SU-DHL-6 (cell line): ENCODE measurements around the gene C20orf204.

Experiments used
- H2AFZ ChIP-seq: fragments of 200-600 bp; sonication (generic); 2 replicates; pipeline ENCODE4 v1.6.1; 2014; ENCODE audit warnings: low read depth, mild to moderate bottlenecking, moderate library complexity, mixed read lengths, antibody characterized with exemption, low read length; ENCODE audit not compliant: severe bottlenecking
- H3F3A ChIP-seq: fragments of 200-600 bp; shearing (Covaris generic); 2 replicates; pipeline ENCODE4 v1.6.0; 2016; ENCODE audit warnings: antibody characterized with exemption, mild to moderate bottlenecking; ENCODE audit not compliant: insufficient read depth
- H3K27ac ChIP-seq: fragments of 200-600 bp; sonication (generic); 2 replicates; pipeline ENCODE4 v1.5.1; 2016; ENCODE audit warnings: low read depth, mild to moderate bottlenecking, low read length, moderate library complexity, mixed read lengths
- H3K27me3 ChIP-seq: fragments of 200-600 bp; sonication (generic), shearing (Covaris generic); 2 replicates; pipeline ENCODE4 v1.6.0; 2014; ENCODE audit warnings: mild to moderate bottlenecking, low read length
- H3K36me3 ChIP-seq: fragments of 200-600 bp; sonication (generic); 2 replicates; pipeline ENCODE4 v1.6.1; 2014; ENCODE audit warnings: mild to moderate bottlenecking, low read length, mixed read lengths
- H3K4me2 ChIP-seq: fragments of 300-600, 200-600 bp; shearing (Covaris generic), sonication (generic); 2 replicates; pipeline ENCODE4 v1.6.0; 2014; ENCODE audit warnings: low read length, low read depth, mild to moderate bottlenecking; ENCODE audit not compliant: poor library complexity, severe bottlenecking
- H3K4me3 ChIP-seq: fragments of 200-600 bp; sonication (generic); 2 replicates; pipeline ENCODE4 v1.5.1; 2014; ENCODE audit warnings: antibody characterized with exemption, low read length, mild to moderate bottlenecking, mixed read lengths; ENCODE audit not compliant: insufficient read depth, poor library complexity, severe bottlenecking
- H3K79me2 ChIP-seq: fragments of 200-600 bp; sonication (generic); 2 replicates; pipeline ENCODE4 v1.6.1; 2014; ENCODE audit warnings: mild to moderate bottlenecking, low read length, moderate library complexity; ENCODE audit not compliant: insufficient read depth
- H3K9ac ChIP-seq: fragments of 200-600 bp; sonication (generic); 2 replicates; pipeline ENCODE4 v1.7.0; 2014; ENCODE audit warnings: mild to moderate bottlenecking, low read length
- H3K9me2 ChIP-seq: fragments of 200-600 bp; sonication (generic); replicated peaks from 2 replicates; pipeline ENCODE4 v1.6.1; 2014; ENCODE audit warnings: low read length; ENCODE audit not compliant: insufficient read depth
- H3K9me3 ChIP-seq: fragments of 200-600 bp; sonication (generic); 2 replicates; pipeline ENCODE4 v1.6.1; 2014; ENCODE audit warnings: low read length, mixed read lengths; ENCODE audit not compliant: insufficient read depth
- H4K20me1 ChIP-seq: fragments of 200-600 bp; sonication (generic); 2 replicates; pipeline ENCODE4 v1.6.1; 2014; ENCODE audit warnings: low read depth, mild to moderate bottlenecking, antibody characterized with exemption, low read length, moderate library complexity, mixed read lengths
- CTCF ChIP-seq: fragments of 200-600 bp; sonication (generic); IDR thresholded peaks from one replicate; pipeline ENCODE4 v1.5.1; 2017; ENCODE audit warnings: antibody characterized with exemption, mild to moderate bottlenecking, low read length, moderate library complexity; ENCODE audit not compliant: insufficient read depth, poor library complexity, severe bottlenecking
- EZH2phosphoT487 ChIP-seq: fragments of 200-600 bp; sonication (generic), shearing (Covaris generic); conservative IDR thresholded peaks from 2 replicates; pipeline ENCODE4 v1.6.1; 2018; ENCODE audit warnings: mild to moderate bottlenecking, antibody characterized with exemption, low read length, moderate library complexity, mixed read lengths

The C20orf204 gene

GRCh38 chr20:64006902-64007301 is 29.1 kb upstream of the C20orf204 start:
- Histone ChIP-seq H3K9me2 (no peaks in the 10 kb centered on the region), H3K27me3 (no peaks in the 10 kb centered on the region), H3K4me2 (no peak overlapping the region), H3K9ac (no peak overlapping the region), H3F3A (peaks cover 14% of the 10 kb centered on the region; the same call in 1 of the 2 replicates), H3K79me2 (no peaks in the 10 kb centered on the region), H2AFZ (no peak overlapping the region), H3K4me3 (no peak overlapping the region), H3K27ac (no peak overlapping the region), H3K36me3 (0 out of 2 replicates have a peak, but pooled peaks cover 5% of the 10 kb centered on the region), H3K9me3 (no peaks in the 10 kb centered on the region), H4K20me1 (no peaks in the 10 kb centered on the region)
- no peak for TF ChIP-seq CTCF
- no peak for TF ChIP-seq EZH2phosphoT487

GRCh38 chr20:64009811-64010387 is 26.1 kb upstream of the C20orf204 start:
- no peaks in the 10 kb centered on the region for H3K9me3 ChIP-seq
- no peak overlapping the region for H3K4me2 ChIP-seq
- peaks cover 14% of the 10 kb centered on the region; the same call in 1 of the 2 replicates for H3F3A ChIP-seq
- no peaks in the 10 kb centered on the region for H3K27me3 ChIP-seq
- no peak overlapping the region for H3K4me3 ChIP-seq
- H2AFZ ChIP-seq, result no peak overlapping the region
- no peaks in the 10 kb centered on the region for H4K20me1 ChIP-seq
- H3K79me2 ChIP-seq, result no peaks in the 10 kb centered on the region
- H3K27ac ChIP-seq, result no peak overlapping the region
- H3K9me2 ChIP-seq, result no peaks in the 10 kb centered on the region
- H3K9ac ChIP-seq, result no peak overlapping the region
- TF ChIP-seq EZH2phosphoT487 (no peak), CTCF (no peak)
- H3K36me3 ChIP-seq, result peaks cover 11% of the 10 kb centered on the region; the same call in 1 of the 2 replicates

- H3K4me3 ChIP-seq, result no peak overlapping the region
- H3K9ac ChIP-seq, result no peak overlapping the region
- TF ChIP-seq EZH2phosphoT487 (no peak), CTCF (no peak)
- no peak overlapping the region for H3K4me2 ChIP-seq
- H3K27ac ChIP-seq, result no peak overlapping the region
- no peaks in the 10 kb centered on the region for H3K9me3 ChIP-seq
- no peaks in the 10 kb centered on the region for H3K9me2 ChIP-seq
- H3F3A ChIP-seq, result peaks cover 14% of the 10 kb centered on the region; the same call in 1 of the 2 replicates
- no peaks in the 10 kb centered on the region for H3K79me2 ChIP-seq
- no peaks in the 10 kb centered on the region for H3K27me3 ChIP-seq
- H2AFZ ChIP-seq, result no peak overlapping the region
- peaks cover 11% of the 10 kb centered on the region; the same call in 1 of the 2 replicates for H3K36me3 ChIP-seq
- H4K20me1 ChIP-seq, result no peaks in the 10 kb centered on the region
Measured at GRCh38 chr20:64010711-64011237, 25.2 kb upstream of the C20orf204 start.
